GM20000 (cell line): ENCODE data around the gene RTRAF.

Experiments used
- DNase-seq: peaks from one replicate; pipeline ENCODE4 v3.0.0; 2012; ENCODE audit warnings: low spot score
- CTCF ChIP-seq: IDR thresholded peaks from 2 replicates; pipeline ENCODE4 v1.5.1; 2012; ENCODE audit warnings: mild to moderate bottlenecking, control low read depth; ENCODE audit errors: extremely low read depth, missing control alignments

RTRAF gene

GRCh38 chr14:52043690-52044089 lies 54.3 kb downstream of the RTRAF start:
- TF ChIP-seq CTCF = no peak
- peak; percentile 23 for DNase-seq

- no peak for DNase-seq
- TF ChIP-seq CTCF = no peak
Observed at GRCh38 chr14:52044791-52045522, 55.6 kb downstream of the RTRAF start.

GRCh38 chr14:52046376-52046917 lies 57.1 kb downstream of the RTRAF start:
- TF ChIP-seq CTCF = no peak
- no peak for DNase-seq

- no peak for TF ChIP-seq CTCF
- DNase-seq = no peak
Observed at GRCh38 chr14:52048116-52048515, 58.8 kb downstream of the RTRAF start.

- DNase-seq = no peak
- no peak for TF ChIP-seq CTCF
Observed at GRCh38 chr14:52048641-52049204, 59.4 kb downstream of the RTRAF start.

GRCh38 chr14:52049271-52049670 lies 59.9 kb downstream of the RTRAF start:
- no peak for DNase-seq
- TF ChIP-seq CTCF = no peak
